ENCODE measurements around the gene ZNF507. TPM values are rescaled to one million over a fixed set of nuclear protein-coding genes. Genes with fewer than 3 reads are reported as not detected.
A peak's percentile ranks its signal among the peaks of the same experiment; 100 is the strongest.

The ZNF507 gene
- total and polyA plus RNA-seq, 8 donors, result 3.5 to 14.7 (median 8.9) TPM

DNA sequence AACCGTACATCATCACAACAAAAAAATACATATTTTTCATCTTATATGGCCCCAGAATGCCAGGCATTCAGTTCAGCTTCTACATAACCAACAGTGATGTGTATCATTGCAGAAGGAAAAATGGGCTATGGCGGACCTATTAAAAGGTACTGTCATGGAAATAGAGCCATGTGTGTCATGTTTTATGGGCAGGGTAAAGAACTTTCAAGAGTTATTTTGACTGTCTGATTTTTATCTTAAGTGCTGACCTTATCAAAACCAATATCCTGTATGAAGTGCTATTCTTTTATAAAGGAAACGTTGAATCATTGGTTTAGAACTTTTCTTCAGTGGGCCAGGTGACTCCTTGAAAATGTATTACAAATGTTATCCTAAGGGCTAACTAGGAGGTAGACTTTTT, 9.9 kb downstream of the ZNF507 start:
- no peak for DNase-seq
- Histone ChIP-seq H3K9me3 (no peaks in the 10 kb centered on the region), H3K4me3 (no peak overlapping the region), H3K36me3 (peaks cover 0 to 63% (median 7%) of the 10 kb centered on the region in 3 donors), H3K27me3 (no peaks in the 10 kb centered on the region), H3K27ac (no peak overlapping the region), H3K4me1 (peaks cover 15 to 20% (median 16%) of the 10 kb centered on the region in 3 donors)
- no peak for FAIRE-seq
- intact Hi-C loops (cut with DNase I), result no loop called here
- TF ChIP-seq, protein P1, sequence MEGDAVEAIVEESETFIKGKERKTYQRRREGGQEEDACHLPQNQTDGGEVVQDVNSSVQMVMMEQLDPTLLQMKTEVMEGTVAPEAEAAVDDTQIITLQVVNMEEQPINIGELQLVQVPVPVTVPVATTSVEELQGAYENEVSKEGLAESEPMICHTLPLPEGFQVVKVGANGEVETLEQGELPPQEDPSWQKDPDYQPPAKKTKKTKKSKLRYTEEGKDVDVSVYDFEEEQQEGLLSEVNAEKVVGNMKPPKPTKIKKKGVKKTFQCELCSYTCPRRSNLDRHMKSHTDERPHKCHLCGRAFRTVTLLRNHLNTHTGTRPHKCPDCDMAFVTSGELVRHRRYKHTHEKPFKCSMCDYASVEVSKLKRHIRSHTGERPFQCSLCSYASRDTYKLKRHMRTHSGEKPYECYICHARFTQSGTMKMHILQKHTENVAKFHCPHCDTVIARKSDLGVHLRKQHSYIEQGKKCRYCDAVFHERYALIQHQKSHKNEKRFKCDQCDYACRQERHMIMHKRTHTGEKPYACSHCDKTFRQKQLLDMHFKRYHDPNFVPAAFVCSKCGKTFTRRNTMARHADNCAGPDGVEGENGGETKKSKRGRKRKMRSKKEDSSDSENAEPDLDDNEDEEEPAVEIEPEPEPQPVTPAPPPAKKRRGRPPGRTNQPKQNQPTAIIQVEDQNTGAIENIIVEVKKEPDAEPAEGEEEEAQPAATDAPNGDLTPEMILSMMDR (IDR thresholded peaks at IDR 0.05), result no peak
- 92 to 93% methylated on average over 3 of the region's 3 CpGs for WGBS, 2 donors
- ATAC-seq, result no peak

DNA sequence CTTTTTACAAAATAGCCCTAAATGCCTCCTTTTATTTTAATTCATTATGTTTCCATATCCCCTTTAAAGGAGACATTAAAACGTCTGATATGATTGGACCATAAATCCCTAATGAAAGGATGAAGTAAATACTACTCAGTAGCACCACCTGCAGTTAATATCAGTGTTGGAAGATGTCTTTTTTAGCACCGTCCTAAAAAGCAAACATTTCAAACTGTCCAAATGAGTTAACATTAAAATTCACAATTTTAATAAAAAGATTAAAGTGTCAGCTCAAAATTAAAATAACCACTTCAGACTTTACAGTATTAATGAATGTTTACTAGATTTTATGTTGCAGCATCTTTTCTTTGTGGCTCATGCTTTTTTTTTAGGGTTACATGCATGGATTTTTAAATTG, 12.3 kb downstream of the ZNF507 start:
- Histone ChIP-seq H3K4me3 (no peak overlapping the region), H3K36me3 (peaks cover 0 to 63% (median 7%) of the 10 kb centered on the region in 3 donors), H3K4me1 (peaks cover 5 to 18% (median 9%) of the 10 kb centered on the region in 3 donors), H3K27ac (no peak overlapping the region), H3K9me3 (no peaks in the 10 kb centered on the region), H3K27me3 (no peaks in the 10 kb centered on the region)
- TF ChIP-seq, protein P1 (IDR thresholded peaks at IDR 0.05), result no peak
- FAIRE-seq, result no peak
- WGBS, 2 donors, result 16 to 21% methylated on average over 2 of the region's 2 CpGs
- intact Hi-C loops (cut with DNase I), result no loop called here
- ATAC-seq, result no peak
- no peak for DNase-seq

DNA sequence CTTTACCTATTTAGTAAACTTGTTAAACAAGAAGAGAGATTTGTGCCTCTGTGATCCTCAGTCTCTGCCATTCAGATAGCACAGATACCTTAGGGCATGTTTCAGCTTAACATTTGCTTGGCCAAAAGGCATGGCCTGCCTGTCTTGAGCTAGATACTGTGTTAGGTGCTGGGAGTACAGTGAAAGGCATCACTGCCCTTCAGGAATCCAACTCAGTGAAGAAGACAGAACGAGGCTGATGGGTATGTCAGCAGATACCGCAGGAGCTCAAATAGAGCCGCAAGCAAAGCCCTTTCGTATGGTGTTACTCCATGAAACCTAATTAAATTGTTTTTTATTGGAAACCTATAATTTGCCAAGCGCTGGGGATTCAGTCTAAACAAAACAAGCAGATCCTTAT, 12.9 kb downstream of the ZNF507 start:
- WGBS, 2 donors, result 94 to 96% methylated on average over 5 of the region's 5 CpGs
- peaks cover 0 to 58% (median 7%) of the 10 kb centered on the region in 3 donors for H3K36me3 ChIP-seq
- DNase-seq (no peak), FAIRE-seq (no peak), ATAC-seq (no peak)
- H3K4me3 ChIP-seq, result no peak overlapping the region
- TF ChIP-seq, protein P1 (IDR thresholded peaks at IDR 0.05), result no peak
- intact Hi-C loops (cut with DNase I), result no loop called here
- H3K4me1 ChIP-seq, result peaks cover 9 to 24% (median 10%) of the 10 kb centered on the region in 3 donors
- no peaks in the 10 kb centered on the region for H3K9me3 ChIP-seq
- H3K27ac ChIP-seq, result no peak overlapping the region
- no peaks in the 10 kb centered on the region for H3K27me3 ChIP-seq

DNA sequence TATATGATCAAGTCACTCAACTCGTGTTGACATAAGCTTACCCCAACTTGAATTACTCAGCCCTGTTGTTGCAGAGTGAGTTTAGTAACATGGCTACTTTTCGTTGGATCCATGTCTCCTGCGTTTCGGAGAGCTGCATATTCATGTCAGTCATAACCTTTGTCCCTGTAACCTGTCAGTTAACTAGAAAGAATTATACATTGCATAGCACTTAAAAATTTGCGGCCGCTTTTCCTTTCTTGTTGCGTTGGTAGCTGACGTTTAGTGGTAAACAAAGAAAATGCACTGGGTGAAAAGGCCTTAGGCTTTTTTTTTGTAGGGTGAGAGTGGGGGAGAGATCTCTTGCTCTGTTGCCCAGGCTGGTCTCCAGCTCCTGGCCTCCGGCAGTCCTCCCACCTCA, 14.2 kb downstream of the ZNF507 start:
- intact Hi-C loops (cut with DNase I), result no loop called here
- Histone ChIP-seq H3K9me3 (no peaks in the 10 kb centered on the region), H3K4me1 (peaks cover 16 to 36% (median 16%) of the 10 kb centered on the region in 3 donors), H3K36me3 (peaks cover 0 to 47% (median 6%) of the 10 kb centered on the region in 3 donors), H3K4me3 (no peak overlapping the region), H3K27ac (no peak overlapping the region), H3K27me3 (no peaks in the 10 kb centered on the region)
- FAIRE-seq (no peak), DNase-seq (no peak), ATAC-seq (no peak)
- TF ChIP-seq, protein P1 (IDR thresholded peaks at IDR 0.05), result no peak
- 92% methylated on average over 9 of the region's 9 CpGs for WGBS, 2 donors

DNA sequence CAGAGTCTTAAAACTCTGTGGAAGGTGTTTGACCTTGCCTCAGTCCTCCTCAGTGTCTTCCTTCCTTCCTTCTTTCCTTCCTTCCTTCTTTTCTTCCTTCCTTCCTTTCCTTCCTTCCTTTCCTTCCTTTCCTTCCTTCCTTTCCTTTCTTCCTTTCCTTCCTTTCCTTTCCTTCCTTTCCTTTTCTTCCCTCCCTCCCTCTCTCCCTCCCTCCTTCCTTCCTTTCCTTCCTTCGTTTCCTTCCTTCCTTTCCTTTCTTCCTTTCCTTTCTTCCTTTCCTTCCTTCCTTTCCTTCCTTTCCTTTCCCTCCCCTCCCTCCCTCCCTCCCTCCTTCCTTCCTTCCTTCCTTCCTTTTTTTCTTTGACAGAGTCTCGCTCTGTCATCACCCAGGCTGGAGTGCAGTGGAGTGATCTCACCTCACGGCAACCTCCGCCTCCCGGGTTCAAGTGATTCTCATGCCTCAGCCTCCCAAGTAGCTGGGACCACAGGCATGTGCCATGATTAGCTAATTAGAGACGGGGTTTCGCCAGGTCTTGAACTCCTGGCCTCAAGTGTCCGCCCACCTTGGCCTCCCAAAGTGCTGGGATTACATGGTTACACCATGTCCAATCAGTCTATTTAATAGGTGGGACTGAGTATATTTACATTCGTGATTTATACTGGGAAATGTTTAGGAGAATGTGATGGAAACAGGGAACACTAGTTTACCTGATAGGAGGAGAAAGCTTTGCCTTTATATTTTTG, 16.3 kb downstream of the ZNF507 start:
- Histone ChIP-seq H3K27me3 (no peaks in the 10 kb centered on the region), H3K4me1 (peaks cover 16 to 36% (median 16%) of the 10 kb centered on the region in 3 donors), H3K4me3 (no peak overlapping the region), H3K27ac (peak overlapping the region in 1 of 4 donors; percentile 65), H3K9me3 (no peaks in the 10 kb centered on the region), H3K36me3 (peaks cover 0 to 34% (median 0%) of the 10 kb centered on the region in 3 donors)
- TF ChIP-seq, protein P1 (IDR thresholded peaks at IDR 0.05), result no peak
- ATAC-seq, result no peak
- intact Hi-C loops (cut with DNase I), result no loop called here
- WGBS, 2 donors, result 89 to 90% methylated on average over 9 of the region's 9 CpGs
- no peak for DNase-seq
- no peak for FAIRE-seq

Data from pancreas (tissue), 10 donors.